ENCODE measurements around the gene PDE1A.

The PDE1A gene

GRCh38 chr2:182186132-182186735 lies 240.6 kb downstream of the PDE1A start:
- peak in 1 of 2 donors; percentile 28 for DNase-seq

DNA sequence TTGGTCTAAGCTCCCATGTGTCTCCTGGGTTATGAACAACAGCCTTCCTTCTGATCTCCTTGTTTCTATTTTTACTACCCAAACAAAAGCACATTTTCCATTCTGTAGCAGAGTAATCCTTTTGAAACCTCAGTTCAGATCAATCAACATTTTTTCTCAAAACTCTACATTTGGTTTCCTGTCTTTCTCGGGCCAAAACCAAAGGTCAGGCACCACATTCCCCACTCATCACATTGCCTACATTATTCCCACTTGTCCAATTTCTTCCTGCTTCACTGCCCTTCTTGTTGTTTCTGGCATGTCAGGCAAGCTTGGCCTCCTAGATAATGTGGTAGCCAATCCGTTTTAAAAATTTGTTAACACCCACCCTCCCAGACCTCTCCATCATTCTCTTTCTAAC lies 244.4 kb downstream of the PDE1A start:
- DNase-seq: no peak

DNA sequence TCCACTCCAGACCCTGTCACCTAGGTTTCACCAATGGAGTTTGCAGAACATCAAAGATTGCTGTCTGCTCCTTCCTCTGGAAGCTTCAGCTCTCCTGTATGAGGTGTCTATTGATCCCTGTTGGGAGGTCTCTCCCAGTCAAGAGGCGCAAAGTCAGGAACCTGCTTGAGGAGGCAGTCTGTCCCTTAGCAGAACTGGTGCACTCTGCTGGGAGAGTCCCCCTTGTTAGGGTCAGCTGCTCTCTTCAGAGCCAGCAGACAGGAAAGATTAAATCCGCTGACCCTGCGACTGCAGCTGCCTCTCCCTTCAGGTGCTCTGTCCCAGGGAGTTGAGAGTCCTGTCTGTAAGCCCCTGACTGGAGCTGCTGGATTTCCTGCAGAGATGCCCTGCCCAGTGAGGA lies 245.5 kb downstream of the PDE1A start:
- DNase-seq: no peak

DNA sequence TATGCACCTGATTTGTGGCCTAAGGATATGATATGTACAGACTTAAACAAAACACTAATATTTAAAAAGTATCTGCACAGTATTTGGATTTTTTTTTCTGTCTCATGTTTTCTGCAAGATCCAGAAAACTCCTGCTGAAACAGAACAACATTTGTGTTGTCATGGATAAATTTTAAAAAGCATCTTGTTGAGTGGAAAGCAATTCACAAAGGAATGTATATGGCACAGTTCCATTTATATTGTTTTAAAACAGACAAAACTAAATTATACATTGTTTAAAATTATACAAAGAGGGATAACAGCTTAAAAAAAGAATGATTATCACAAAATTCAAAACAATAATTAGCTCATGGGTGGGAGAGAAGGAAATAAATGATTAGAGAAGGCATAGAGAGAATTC lies 247.7 kb downstream of the PDE1A start:
- DNase-seq: no peak

DNA sequence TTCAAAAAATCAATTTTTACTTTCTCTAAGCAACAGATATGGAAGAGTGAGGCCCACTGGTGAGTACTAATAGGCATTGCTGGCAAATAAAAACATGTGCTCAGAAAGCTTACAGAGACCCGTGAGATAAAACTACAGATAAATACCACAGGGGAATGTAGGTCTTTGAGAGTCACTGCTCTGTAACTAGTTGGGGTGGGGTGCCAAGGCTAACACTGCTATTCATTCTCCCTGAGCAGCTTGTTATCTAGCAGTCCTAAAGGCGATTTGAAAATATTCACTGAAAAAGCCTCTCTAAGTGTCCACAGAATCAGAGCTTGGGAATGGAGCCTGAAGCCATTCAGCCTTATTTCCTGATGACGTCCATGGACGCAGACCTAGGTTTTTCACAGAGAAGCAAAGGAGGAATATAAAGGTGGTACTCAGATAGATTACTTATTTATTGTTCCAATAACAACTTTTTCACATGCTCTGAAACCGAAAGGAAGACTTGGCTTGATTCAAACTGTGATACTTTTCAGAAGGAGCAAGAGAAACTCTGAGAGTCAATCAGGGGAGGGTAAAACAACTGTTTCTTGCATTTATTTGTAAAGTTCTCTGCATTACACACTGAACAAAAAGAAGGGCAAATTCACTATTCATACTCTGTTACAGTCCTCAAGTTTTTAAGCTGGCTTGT lies 252.8 kb downstream of the PDE1A start:
- no peak for DNase-seq

DNA sequence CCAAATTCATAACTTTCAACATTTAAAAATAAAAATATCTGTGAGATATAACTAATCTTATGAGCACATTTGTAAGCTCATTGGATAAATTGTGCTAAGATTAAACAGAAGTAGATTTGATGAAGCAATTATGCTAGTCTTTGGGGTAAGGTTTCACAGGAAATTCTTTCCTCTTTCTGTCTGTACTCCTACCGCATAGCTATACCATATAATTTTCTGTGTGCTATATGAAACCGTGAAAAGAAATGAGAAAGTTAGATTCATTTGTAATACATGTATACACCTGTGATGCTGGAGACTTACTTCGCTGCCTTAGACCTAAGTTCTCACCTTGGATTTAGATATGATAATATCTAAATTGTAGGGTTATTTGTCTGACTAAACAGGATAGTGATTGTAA lies 256.5 kb downstream of the PDE1A start:
- no peak for DNase-seq

DNA sequence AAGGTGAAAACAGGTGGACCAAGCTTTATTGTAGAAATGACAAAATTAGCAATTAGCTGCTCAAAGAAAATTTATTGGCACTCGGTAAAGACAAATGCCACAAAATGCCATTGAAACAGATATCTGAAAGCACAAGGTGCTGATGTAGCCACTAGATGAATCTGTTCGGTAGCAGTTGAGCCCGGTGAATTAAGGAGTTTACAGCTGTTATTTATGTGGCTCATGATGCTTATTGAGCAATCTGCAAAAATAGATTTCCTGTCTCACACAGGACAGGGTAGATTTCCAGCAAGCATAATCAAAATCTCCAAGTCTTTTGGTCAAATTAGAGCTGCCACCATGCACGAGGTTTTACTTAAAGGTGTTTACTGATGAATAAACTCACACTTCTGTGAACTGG lies 259.0 kb downstream of the PDE1A start:
- DNase-seq: no peak

DNA sequence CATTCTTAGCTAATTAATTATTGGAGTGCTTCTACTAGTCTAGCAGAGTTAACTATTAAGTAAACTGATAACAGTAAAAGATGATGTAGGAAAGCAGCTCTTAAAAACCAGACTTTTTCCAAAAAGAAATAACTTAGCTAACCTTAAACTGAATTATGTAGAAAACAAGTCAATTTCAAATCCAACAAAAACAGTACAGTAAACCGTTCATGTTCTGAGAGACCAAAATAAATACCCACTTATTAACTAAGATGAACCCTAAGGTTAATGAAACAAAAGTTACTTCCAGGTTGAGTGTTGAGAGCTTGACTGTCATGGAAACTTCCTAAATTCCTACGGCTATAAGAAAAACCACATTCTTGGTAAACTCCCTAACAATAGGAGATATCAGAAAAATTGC lies 260.0 kb downstream of the PDE1A start:
- DNase-seq: no peak

DNA sequence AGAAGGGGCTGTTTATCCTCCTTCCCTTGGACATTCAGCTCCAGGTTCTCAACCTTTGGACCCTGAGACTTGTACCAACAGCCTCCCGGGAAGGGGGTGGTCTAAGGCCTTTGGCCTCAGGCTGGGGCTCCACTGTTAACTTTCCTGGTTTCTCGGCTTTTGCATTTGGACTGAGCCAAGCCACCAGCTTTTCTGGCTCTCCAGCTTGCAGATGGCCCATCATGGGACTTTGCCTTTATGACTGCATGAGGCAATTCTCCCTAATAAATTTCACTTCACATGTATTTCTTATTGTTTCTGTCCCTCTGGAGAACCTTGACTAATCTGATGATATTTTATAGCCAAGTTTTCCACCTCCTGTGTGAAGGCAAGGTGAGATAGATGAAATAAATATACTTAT lies 260.4 kb downstream of the PDE1A start:
- DNase-seq: no peak

- no peak for DNase-seq
Measured at GRCh38 chr2:182165202-182165601, 261.6 kb downstream of the PDE1A start.

DNA sequence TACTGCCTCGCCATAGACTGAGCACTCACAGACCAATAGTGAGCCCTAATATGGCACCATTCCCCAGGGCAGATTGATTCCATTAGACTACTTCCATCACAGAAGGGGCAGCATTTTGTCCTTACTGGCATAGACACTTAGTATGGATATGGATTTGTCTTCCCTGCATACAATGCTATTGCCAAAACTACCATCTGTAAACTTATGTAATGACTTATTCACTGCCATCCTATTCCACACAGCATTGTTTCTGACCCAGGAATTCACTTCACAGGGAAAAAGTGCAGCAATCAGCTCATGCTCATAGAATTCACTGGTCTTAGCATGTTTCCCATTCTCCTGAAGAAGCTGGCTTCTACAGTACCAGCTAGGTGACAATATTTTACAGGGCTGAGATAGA lies 262.1 kb downstream of the PDE1A start:
- no peak for DNase-seq

DNA sequence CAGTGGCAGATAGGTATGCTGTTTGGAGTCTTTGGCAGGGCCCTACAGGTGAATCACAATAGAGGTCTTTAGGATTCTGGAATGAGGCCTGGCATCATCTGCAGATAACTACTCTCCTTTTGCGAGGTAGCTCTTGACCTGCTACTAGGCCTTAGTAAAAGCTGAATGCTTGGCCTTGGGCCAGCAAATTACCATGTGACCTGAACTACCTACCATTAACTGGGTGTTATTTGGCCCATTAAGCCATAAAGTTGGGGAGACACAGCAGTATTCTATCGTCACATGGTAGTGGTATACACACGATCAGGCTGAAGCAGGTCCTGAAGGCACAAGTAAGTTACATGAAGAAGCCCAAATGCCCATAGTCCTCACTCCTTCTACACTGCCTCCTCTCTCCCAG lies 263.0 kb downstream of the PDE1A start:
- no peak for DNase-seq

DNA sequence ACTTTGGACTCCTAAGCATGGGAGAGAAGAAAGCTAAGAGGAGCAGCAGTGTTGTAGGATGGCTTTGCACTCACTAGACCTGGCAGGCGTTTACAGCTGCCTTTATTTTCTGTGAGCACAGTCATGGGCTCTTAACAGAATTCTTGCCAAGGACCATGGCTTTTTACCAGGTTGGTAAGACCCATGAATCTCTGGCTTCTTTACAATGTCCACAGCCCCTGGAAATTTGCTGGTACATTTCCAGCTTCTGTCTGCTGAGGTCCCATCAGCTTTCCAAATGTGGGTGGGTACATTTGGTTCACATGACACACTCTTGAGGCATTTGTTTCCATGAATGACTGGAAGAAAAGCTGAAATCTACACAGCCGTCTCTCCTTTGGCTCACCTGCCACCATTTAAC lies 278.5 kb downstream of the PDE1A start:
- DNase-seq: no peak

- DNase-seq: no peak
Measured at GRCh38 chr2:182144776-182145165, 282.1 kb downstream of the PDE1A start.

- DNase-seq: no peak
Measured at GRCh38 chr2:182144041-182144775, 282.6 kb downstream of the PDE1A start.

DNA sequence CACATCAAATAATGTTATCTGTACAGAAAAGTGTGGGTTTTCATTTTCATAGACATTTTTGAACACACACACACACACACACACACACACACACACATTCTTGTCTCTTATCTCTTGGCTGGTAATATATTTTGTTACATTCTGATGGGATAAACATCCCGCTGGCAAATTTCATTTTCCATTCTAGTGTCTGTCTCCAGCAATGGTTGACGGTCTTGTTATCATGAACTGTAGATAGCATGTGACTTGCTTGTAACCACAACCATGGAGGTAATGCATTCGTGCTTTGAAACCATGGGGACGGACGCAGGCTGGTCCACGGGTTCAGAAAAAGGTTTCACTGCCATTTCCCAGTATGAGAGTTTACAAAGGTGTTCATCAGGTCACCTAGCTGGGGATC lies 284.8 kb downstream of the PDE1A start:
- no peak for DNase-seq

GRCh38 chr2:182134201-182134600 lies 292.6 kb downstream of the PDE1A start:
- no peak for DNase-seq

DNA sequence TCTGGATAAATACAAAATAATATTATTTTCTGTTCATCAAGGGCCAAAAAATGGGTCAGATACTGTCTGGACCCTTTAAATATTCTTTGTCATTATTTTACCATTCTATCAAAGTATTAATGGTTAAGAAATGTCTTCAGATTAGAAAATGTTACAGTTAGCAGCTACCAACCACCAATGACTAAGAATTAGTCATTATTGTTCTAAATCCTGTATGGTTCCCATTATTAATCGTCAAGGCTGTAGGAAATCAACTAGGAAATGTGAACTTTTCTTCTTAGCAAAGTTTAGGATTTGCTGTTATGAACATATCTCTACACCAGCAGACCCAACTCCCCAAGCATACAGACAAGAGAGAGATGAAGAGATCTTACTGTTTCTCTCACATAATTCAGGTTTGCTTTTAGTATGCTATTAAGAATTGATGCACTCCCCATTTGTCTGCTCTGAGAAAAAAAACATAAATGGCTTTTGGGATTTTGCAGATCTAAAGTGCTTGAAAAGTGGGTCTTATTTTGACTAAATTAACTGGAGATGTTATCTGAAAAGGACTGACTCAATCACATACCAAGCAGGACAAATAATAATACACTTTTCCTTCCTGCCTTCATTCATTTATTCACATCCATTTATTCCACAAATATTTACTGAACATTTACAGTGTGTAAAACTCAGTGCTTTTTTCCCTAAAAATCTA lies 293.5 kb downstream of the PDE1A start:
- no peak for DNase-seq

DNA sequence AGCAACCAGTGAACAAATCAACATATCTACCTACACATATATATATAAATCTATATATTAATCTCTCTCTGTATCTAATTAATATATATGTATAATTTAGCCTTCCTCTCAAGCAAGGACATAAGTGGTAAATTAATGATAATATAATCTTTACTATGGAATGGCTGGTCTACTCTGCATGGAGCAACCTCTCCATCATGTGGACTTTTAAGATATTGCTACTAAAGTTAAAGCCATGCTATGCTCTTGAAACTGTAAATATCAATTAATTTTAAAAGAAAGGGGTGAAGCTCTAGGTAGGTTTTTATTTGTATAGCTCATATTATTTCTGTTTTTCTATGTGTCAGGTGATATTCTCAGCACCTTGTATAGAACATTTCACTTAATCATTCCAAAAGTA lies 294.2 kb downstream of the PDE1A start:
- DNase-seq: no peak

DNA sequence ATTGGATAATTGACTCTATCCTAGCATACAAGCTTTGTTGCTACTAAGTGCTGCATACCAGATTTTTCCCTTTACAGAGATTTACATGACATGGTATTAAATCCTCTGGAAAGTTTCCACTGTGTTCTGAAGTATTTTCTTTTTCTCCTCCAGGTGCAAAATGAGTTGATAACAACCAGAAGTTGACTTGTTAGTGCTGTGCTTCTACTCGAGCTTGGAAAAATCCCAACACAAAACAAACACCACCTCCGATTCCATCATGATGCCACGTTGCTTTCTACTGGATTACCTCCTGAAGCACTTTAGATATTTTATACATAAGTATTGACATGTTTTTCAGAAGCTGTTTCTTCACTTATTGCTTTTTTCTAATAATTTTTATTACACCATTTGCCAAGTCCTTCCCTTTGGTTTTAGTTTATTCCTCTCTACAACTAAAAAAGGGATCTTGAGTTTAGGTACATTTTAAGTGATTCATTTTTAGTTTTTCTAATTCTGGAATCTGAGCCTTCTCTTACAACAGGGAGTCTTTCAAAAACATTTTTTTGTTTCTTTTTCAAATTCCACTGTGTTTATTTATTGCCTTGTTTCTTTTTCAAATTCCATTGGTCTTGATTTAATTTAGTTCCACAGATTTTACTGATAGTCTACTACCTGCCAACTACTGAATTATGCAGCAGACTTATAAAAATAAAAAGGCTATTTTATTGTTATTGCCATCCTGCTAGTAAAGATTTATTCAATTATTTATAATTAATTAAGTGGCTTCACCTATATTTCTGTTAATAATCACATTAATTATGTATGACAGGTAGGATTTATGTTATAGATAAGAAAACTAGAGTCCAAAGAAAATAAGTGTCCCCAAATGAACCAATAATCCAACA lies 297.8 kb downstream of the PDE1A start:
- DNase-seq: no peak

DNA sequence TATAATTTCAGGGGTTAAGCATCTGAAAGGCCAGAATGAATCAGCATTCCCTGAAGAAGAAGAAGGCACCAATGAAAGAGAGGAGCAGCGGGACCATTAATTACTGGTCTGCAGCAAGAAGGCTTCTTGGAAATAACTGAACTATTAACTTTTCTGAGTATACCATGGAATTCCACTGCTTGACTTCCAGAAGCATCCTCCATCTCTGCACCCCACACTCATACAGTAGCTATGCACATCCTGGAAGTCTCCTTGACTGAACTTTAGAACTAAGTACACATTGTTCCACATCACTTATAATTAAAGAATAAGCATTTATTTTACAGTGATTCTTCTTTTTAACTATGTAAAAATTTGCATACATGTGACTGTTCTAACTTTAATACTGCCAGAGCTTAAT lies 309.6 kb downstream of the PDE1A start:
- no peak for DNase-seq

- DNase-seq: no peak
Measured at GRCh38 chr2:182116774-182117173, 310.1 kb downstream of the PDE1A start.

DNA sequence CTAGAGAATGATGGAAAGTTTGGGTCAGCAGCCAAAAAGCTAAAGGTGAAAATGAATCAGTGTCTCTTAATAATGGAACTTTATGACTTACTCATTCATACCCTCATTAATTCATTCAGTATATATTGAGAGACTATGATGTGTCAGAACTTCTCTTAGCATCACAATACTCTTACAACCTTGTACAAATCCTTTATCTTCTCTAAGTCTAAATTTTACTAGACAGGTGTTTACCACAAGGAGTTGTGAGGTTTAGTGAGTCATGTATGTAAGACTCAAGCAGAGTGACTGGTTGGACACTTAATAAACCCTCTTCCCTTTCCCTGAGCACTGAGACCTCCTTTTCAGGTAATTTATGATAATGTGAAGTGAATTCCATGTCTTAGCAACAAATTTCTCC lies 311.6 kb downstream of the PDE1A start:
- DNase-seq: no peak

Measured in bone marrow (tissue), 2 donors.